GM12878 (cell line): ENCODE results near the gene C10orf71.

Source experiments
- BACH1 ChIP-seq: fragments of 450-650 bp; IDR thresholded peaks from 2 replicates; pipeline ENCODE4 v1.6.1; 2017; ENCODE audit warnings: mild to moderate bottlenecking, borderline replicate concordance
- CREB1 ChIP-seq: IDR thresholded peaks from 2 replicates; pipeline ENCODE4 v1.6.1; 2012; ENCODE audit warnings: low read depth, mild to moderate bottlenecking, inconsistent platforms
- EGR1 ChIP-seq, 2 experiments: IDR thresholded peaks; 1 replicate in 1 of 2; 2 replicates in 1 of 2; pipeline ENCODE4 v1.6.1; 2011 to 2012; ENCODE audit warnings: low read depth in 2 of 2, low read length in 2 of 2, borderline replicate concordance in 1 of 2, mild to moderate bottlenecking in 1 of 2, moderate library complexity in 1 of 2
- EP300 ChIP-seq, 2 experiments: fragments of 150-350 bp in 1 of 2; IDR thresholded peaks; 2 replicates each; pipeline ENCODE4 v1.6.1; 2011 to 2012; ENCODE audit warnings: low read depth in 2 of 2, low read length in 2 of 2, borderline replicate concordance in 1 of 2, improper control_type of control experiment in 1 of 2, inconsistent platforms in 1 of 2; ENCODE audit not compliant: control insufficient read depth in 1 of 2
- MXI1 ChIP-seq: fragments of 150-350 bp; IDR thresholded peaks from 2 replicates; pipeline ENCODE4 v1.6.1; 2011; ENCODE audit warnings: low read depth, mild to moderate bottlenecking, inconsistent platforms, low read length, improper control_type of control experiment
- POLR2AphosphoS5 ChIP-seq: IDR thresholded peaks from 2 replicates; pipeline ENCODE4 v1.6.1; 2011; ENCODE audit warnings: mild to moderate bottlenecking, low read length, inconsistent platforms
- TAF1 ChIP-seq: IDR thresholded peaks from 2 replicates; pipeline ENCODE4 v1.6.1; 2011; ENCODE audit warnings: mild to moderate bottlenecking, low read depth, low read length, borderline replicate concordance
- TF ChIP-seq, protein P1 (sequence below): IDR thresholded peaks from 2 replicates; pipeline ENCODE4 v1.6.1; 2012; ENCODE audit warnings: low read depth, low read length, improper control_type of control experiment
- TF ChIP-seq, protein P2 (sequence below), 3 experiments: IDR thresholded peaks in 2 of 3; conservative IDR thresholded peaks in 1 of 3; 2 replicates each; pipeline ENCODE4 v1.5.1; 2011; ENCODE audit warnings: low read depth in 3 of 3, low read length in 3 of 3, mild to moderate bottlenecking in 3 of 3, control low read depth in 2 of 3, moderate library complexity in 2 of 3, inconsistent platforms in 1 of 3, mixed read lengths in 1 of 3; ENCODE audit not compliant: control insufficient read depth in 2 of 3, insufficient read depth in 1 of 3; ENCODE audit errors: extremely low read depth in 1 of 3
- TF ChIP-seq, protein P3 (sequence below): fragments of 450-650 bp; IDR thresholded peaks from 2 replicates; pipeline ENCODE4 v1.6.1; 2017; ENCODE audit warnings: borderline replicate concordance
- TF ChIP-seq, protein P4 (sequence below): IDR thresholded peaks from 2 replicates; pipeline ENCODE4 v1.6.1; 2012; ENCODE audit warnings: low read depth, low read length, improper control_type of control experiment
- TF ChIP-seq, protein P5 (sequence below): fragments of 150-350 bp; IDR thresholded peaks from 2 replicates; pipeline ENCODE4 v1.6.1; 2014; ENCODE audit warnings: mild to moderate bottlenecking, low read depth, low read length

DNA sequence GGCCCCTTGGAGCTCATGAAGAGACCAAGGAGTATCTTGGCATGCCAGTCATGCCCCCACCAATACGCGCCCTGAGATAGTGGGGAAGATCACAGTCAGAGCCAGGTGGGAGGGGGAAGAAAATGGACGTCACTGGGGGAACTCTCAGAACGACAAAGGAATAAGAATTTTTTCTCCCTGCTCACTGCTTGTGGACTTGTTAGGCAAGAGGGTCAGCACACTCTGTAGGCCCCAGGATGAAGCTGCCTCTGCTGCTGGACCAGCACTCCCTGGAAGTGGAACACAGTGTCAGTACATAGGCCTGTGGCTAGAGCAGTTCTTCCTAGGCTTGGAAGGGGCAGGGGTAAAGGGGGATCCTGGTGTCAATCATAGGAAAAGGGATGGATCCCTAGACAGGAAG, 50.4 kb downstream of the C10orf71 start:
- TF ChIP-seq EP300 (IDR thresholded peaks at IDR 0.05; ENCODE audit: borderline replicate concordance in 1 of 2, control insufficient read depth in 1 of 2, low read depth in 2 of 2, low read length in 2 of 2), result no peak
- TF ChIP-seq EGR1 (IDR thresholded peaks at IDR 0.05; ENCODE audit: borderline replicate concordance in 1 of 2, low read depth in 2 of 2, low read length in 2 of 2), result no peak
- TF ChIP-seq, protein P1, sequence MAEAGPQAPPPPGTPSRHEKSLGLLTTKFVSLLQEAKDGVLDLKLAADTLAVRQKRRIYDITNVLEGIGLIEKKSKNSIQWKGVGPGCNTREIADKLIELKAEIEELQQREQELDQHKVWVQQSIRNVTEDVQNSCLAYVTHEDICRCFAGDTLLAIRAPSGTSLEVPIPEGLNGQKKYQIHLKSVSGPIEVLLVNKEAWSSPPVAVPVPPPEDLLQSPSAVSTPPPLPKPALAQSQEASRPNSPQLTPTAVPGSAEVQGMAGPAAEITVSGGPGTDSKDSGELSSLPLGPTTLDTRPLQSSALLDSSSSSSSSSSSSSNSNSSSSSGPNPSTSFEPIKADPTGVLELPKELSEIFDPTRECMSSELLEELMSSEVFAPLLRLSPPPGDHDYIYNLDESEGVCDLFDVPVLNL, result no peak
- TF ChIP-seq TAF1, result no peak
- no peak for TF ChIP-seq CREB1
- TF ChIP-seq, protein P2, sequence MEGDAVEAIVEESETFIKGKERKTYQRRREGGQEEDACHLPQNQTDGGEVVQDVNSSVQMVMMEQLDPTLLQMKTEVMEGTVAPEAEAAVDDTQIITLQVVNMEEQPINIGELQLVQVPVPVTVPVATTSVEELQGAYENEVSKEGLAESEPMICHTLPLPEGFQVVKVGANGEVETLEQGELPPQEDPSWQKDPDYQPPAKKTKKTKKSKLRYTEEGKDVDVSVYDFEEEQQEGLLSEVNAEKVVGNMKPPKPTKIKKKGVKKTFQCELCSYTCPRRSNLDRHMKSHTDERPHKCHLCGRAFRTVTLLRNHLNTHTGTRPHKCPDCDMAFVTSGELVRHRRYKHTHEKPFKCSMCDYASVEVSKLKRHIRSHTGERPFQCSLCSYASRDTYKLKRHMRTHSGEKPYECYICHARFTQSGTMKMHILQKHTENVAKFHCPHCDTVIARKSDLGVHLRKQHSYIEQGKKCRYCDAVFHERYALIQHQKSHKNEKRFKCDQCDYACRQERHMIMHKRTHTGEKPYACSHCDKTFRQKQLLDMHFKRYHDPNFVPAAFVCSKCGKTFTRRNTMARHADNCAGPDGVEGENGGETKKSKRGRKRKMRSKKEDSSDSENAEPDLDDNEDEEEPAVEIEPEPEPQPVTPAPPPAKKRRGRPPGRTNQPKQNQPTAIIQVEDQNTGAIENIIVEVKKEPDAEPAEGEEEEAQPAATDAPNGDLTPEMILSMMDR (IDR thresholded peaks at IDR 0.05 in 2 of 3, conservative IDR thresholded peaks at IDR 0.05 in 1 of 3; ENCODE audit: control insufficient read depth in 2 of 3, extremely low read depth in 1 of 3, insufficient read depth in 1 of 3, low read depth in 3 of 3, low read length in 3 of 3), result no peak
- TF ChIP-seq MXI1, result no peak
- TF ChIP-seq, protein P3, sequence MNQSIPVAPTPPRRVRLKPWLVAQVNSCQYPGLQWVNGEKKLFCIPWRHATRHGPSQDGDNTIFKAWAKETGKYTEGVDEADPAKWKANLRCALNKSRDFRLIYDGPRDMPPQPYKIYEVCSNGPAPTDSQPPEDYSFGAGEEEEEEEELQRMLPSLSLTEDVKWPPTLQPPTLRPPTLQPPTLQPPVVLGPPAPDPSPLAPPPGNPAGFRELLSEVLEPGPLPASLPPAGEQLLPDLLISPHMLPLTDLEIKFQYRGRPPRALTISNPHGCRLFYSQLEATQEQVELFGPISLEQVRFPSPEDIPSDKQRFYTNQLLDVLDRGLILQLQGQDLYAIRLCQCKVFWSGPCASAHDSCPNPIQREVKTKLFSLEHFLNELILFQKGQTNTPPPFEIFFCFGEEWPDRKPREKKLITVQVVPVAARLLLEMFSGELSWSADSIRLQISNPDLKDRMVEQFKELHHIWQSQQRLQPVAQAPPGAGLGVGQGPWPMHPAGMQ, result no peak
- no peak for TF ChIP-seq BACH1
- no peak for TF ChIP-seq POLR2AphosphoS5
- TF ChIP-seq, protein P4, sequence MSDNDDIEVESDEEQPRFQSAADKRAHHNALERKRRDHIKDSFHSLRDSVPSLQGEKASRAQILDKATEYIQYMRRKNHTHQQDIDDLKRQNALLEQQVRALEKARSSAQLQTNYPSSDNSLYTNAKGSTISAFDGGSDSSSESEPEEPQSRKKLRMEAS, result no peak
- TF ChIP-seq, protein P5, sequence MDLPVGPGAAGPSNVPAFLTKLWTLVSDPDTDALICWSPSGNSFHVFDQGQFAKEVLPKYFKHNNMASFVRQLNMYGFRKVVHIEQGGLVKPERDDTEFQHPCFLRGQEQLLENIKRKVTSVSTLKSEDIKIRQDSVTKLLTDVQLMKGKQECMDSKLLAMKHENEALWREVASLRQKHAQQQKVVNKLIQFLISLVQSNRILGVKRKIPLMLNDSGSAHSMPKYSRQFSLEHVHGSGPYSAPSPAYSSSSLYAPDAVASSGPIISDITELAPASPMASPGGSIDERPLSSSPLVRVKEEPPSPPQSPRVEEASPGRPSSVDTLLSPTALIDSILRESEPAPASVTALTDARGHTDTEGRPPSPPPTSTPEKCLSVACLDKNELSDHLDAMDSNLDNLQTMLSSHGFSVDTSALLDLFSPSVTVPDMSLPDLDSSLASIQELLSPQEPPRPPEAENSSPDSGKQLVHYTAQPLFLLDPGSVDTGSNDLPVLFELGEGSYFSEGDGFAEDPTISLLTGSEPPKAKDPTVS, result no peak
